ENCODE data around the gene DPEP2. TPM values are rescaled to one million over a fixed set of nuclear protein-coding genes. Genes with fewer than 3 reads are reported as not detected.
"Not testable (repeated sequence)": the region's sequence is repeated elsewhere in the genome, so short reads cannot be mapped to it uniquely, and the experiment has no call there.

DPEP2 gene
- total and polyA plus RNA-seq, 2 experiments from 2014 or later, result not detected

- no peak for TF ChIP-seq EZH2phosphoT487 (IDR thresholded peaks at IDR 0.05; ENCODE audit: low read depth, severe bottlenecking, unreplicated experiment)
- TF ChIP-seq CTCF (IDR thresholded peaks at IDR 0.05; ENCODE audit: poor library complexity), result no peak
- no peak for TF ChIP-seq EZH2 (IDR thresholded peaks at IDR 0.05; ENCODE audit: borderline replicate concordance)
- H4K20me1 ChIP-seq (ENCODE audit: insufficient read depth, poor library complexity, severe bottlenecking), result no peaks in the 10 kb centered on the region
- peaks cover 8% of the 10 kb centered on the region for H3K4me1 ChIP-seq (ENCODE audit: insufficient read depth)
- H3K79me2 ChIP-seq, result peaks cover 24% of the 10 kb centered on the region
- H3K9me2 ChIP-seq (replicated peaks; ENCODE audit: insufficient read depth), result no peaks in the 10 kb centered on the region
- DNase-seq (ENCODE audit: low spot score), result no peak
- no peaks in the 10 kb centered on the region for H3K9me3 ChIP-seq (ENCODE audit: low read depth)
- no peak overlapping the region for H2AFZ ChIP-seq
- H3K27ac ChIP-seq, result no peak overlapping the region
- H3K4me3 ChIP-seq, result no peak overlapping the region
- no peaks in the 10 kb centered on the region for H3K27me3 ChIP-seq
- H3K4me2 ChIP-seq, result no peak overlapping the region
- H3K36me3 ChIP-seq (replicated peaks; ENCODE audit: insufficient read depth, low read depth), result no peaks in the 10 kb centered on the region
- 93% methylated on average over 33 of the region's 33 CpGs for WGBS (ENCODE audit: low lambda C conversion rate, missing lambda C conversion rate)
These were observed 59.5 kb downstream of the DPEP2 start for GRCh38 chr16:67939507-67940445.

GRCh38 chr16:67937713-67938112 lies 61.6 kb downstream of the DPEP2 start:
- H3K9me3 ChIP-seq (ENCODE audit: low read depth); H4K20me1 ChIP-seq (ENCODE audit: insufficient read depth, poor library complexity, severe bottlenecking); H3K27me3 ChIP-seq; H3K4me3 ChIP-seq; H3K4me1 ChIP-seq (ENCODE audit: insufficient read depth); H2AFZ ChIP-seq; DNase-seq (ENCODE audit: low spot score); H3K9me2 ChIP-seq (replicated peaks; ENCODE audit: insufficient read depth); H3K36me3 ChIP-seq (replicated peaks; ENCODE audit: insufficient read depth, low read depth); H3K27ac ChIP-seq: not testable (repeated sequence)
- H3K4me2 ChIP-seq, result peak overlapping the region; percentile 83
- H3K79me2 ChIP-seq, result peaks cover 24% of the 10 kb centered on the region
- WGBS (ENCODE audit: low lambda C conversion rate, missing lambda C conversion rate), result 96% methylated on average over 5 of the region's 5 CpGs

Small RNAs within 50 kb of the gene (small RNA-seq; reads per million reads assigned to genes)
- not detected for gene RNU6-359P

Other genes with a start within 250 kb of the DPEP2 start
- 8.6 and 8.8 TPM in 2 replicates for gene RANBP10, start 192.9 kb downstream of the DPEP2 start, total RNA-seq
- gene RANBP10, start 192.9 kb downstream of the DPEP2 start, polyA plus RNA-seq, result 12.4 and 12.6 TPM in 2 replicates
- 3.1 TPM in 2 replicates for gene TSNAXIP1, start 192.6 kb downstream of the DPEP2 start, total RNA-seq
- gene TSNAXIP1, start 192.6 kb downstream of the DPEP2 start, polyA plus RNA-seq, result 2.0 and 5.8 TPM in 2 replicates
- 35.4 and 40.0 TPM in 2 replicates for gene THAP11, start 157.2 kb downstream of the DPEP2 start, total RNA-seq
- gene THAP11, start 157.2 kb downstream of the DPEP2 start, polyA plus RNA-seq, result 36.7 and 36.9 TPM in 2 replicates
- gene NUTF2, start 152.6 kb downstream of the DPEP2 start, total RNA-seq, result 100 and 102 TPM in 2 replicates
- gene NUTF2, start 152.6 kb downstream of the DPEP2 start, polyA plus RNA-seq, result 197 and 216 TPM in 2 replicates
- 28.5 and 38.1 TPM in 2 replicates for gene CENPT, start 151.8 kb downstream of the DPEP2 start, total RNA-seq
- 84.0 and 115 TPM in 2 replicates for gene CENPT, start 151.8 kb downstream of the DPEP2 start, polyA plus RNA-seq
- gene EDC4, start 126.4 kb downstream of the DPEP2 start, total RNA-seq, result 41.1 and 46.3 TPM in 2 replicates
- 59.0 and 76.7 TPM in 2 replicates for gene EDC4, start 126.4 kb downstream of the DPEP2 start, polyA plus RNA-seq
- 0.73 TPM in 1 of 2 replicates, not detected in the other for gene NRN1L, start 114.6 kb downstream of the DPEP2 start, total RNA-seq
- gene NRN1L, start 114.6 kb downstream of the DPEP2 start, polyA plus RNA-seq, result 1.6 TPM in 1 of 2 replicates, not detected in the other
- gene PSKH1, start 106.2 kb downstream of the DPEP2 start, total RNA-seq, result 29.2 and 30.5 TPM in 2 replicates
- 38.6 and 44.6 TPM in 2 replicates for gene PSKH1, start 106.2 kb downstream of the DPEP2 start, polyA plus RNA-seq
- 0.63 TPM in 1 of 2 replicates, not detected in the other for gene CTRL, start 67.6 kb downstream of the DPEP2 start, total RNA-seq
- gene CTRL, start 67.6 kb downstream of the DPEP2 start, polyA plus RNA-seq, result 12.5 and 13.4 TPM in 2 replicates
- 13.7 and 27.8 TPM in 2 replicates for gene PSMB10, start 62.6 kb downstream of the DPEP2 start, total RNA-seq
- gene PSMB10, start 62.6 kb downstream of the DPEP2 start, polyA plus RNA-seq, result 48.7 and 52.2 TPM in 2 replicates
- gene LCAT, start 55.4 kb downstream of the DPEP2 start, total RNA-seq, result 15.6 and 19.8 TPM in 2 replicates
- gene LCAT, start 55.4 kb downstream of the DPEP2 start, polyA plus RNA-seq, result 44.6 and 47.3 TPM in 2 replicates
- 23.7 and 55.2 TPM in 2 replicates for gene SLC12A4, start 30.8 kb downstream of the DPEP2 start, total RNA-seq
- 63.9 and 65.3 TPM in 2 replicates for gene SLC12A4, start 30.8 kb downstream of the DPEP2 start, polyA plus RNA-seq
- gene DPEP3, start 19.0 kb downstream of the DPEP2 start, total RNA-seq, result not detected in 2 replicates
- gene DPEP3, start 19.0 kb downstream of the DPEP2 start, polyA plus RNA-seq, result not detected in 2 replicates
- not detected in 2 replicates for gene DPEP2NB, start 16.4 kb upstream of the DPEP2 start, total RNA-seq
- gene DPEP2NB, start 16.4 kb upstream of the DPEP2 start, polyA plus RNA-seq, result not detected in 2 replicates
- gene DDX28, start 23.7 kb upstream of the DPEP2 start, total RNA-seq, result 8.6 and 11.1 TPM in 2 replicates
- 12.5 and 15.0 TPM in 2 replicates for gene DDX28, start 23.7 kb upstream of the DPEP2 start, polyA plus RNA-seq
- gene DUS2, start 23.8 kb upstream of the DPEP2 start, total RNA-seq, result 11.8 and 12.2 TPM in 2 replicates
- 15.6 and 18.0 TPM in 2 replicates for gene DUS2, start 23.8 kb upstream of the DPEP2 start, polyA plus RNA-seq
- 33.3 and 35.9 TPM in 2 replicates for gene NFATC3, start 85.9 kb upstream of the DPEP2 start, total RNA-seq
- 13.1 and 15.1 TPM in 2 replicates for gene NFATC3, start 85.9 kb upstream of the DPEP2 start, polyA plus RNA-seq
- gene ESRP2, start 236.6 kb upstream of the DPEP2 start, total RNA-seq, result 39.5 and 45.6 TPM in 2 replicates
- 45.6 and 52.4 TPM in 2 replicates for gene ESRP2, start 236.6 kb upstream of the DPEP2 start, polyA plus RNA-seq
- 24.2 and 34.8 TPM in 2 replicates for gene PLA2G15, start 245.9 kb upstream of the DPEP2 start, total RNA-seq
- 31.7 and 34.2 TPM in 2 replicates for gene PLA2G15, start 245.9 kb upstream of the DPEP2 start, polyA plus RNA-seq

All from hepatocyte (in vitro differentiated cells).